IMR-90 (cell line): ENCODE measurements around the gene WBP2. TPM values are rescaled to one million over a fixed set of nuclear protein-coding genes. Genes with fewer than 3 reads are reported as not detected.
A peak's percentile ranks its signal among the peaks of the same experiment; 100 is the strongest.

Experiments used
- ATAC-seq: fragments of 200-7000 bp; cut with Tn5 transposase; 2 replicates; pipeline ENCODE4 v1.9.1; 2020; ENCODE audit warnings: low read depth, mild to moderate bottlenecking, moderate library complexity
- BruUV-seq: library from RNA; stranded (reverse); fragments of 400-500 nt; replicated peaks from 2 replicates; lab custom pipeline; 2021; lab: Mats Ljungman, UMichigan
- CTCF ChIA-PET: fragments of 300-600 bp; formaldehyde crosslinking; extraction: SDS; loops from one replicate; lab custom pipeline; 2021; ENCODE audit warnings: antibody characterized with exemption; lab: Yijun Ruan, JAX
- POLR2A ChIA-PET: fragments of 300-600 bp; sonication (Branson Sonifier 250); formaldehyde crosslinking; loops from one replicate; lab custom pipeline; 2022; ENCODE audit warnings: antibody characterized with exemption; ENCODE audit not compliant: unreplicated experiment; lab: Charles Lee
- DNase-seq: peaks from one replicate; pipeline ENCODE4 v3.0.0; 2013
- H2AFZ ChIP-seq: replicated peaks from 2 replicates; pipeline ENCODE3; 2013; ENCODE audit warnings: low read length, mild to moderate bottlenecking; ENCODE audit not compliant: poor library complexity
- H2AK5ac ChIP-seq: 2 replicates; pipeline ENCODE4 v1.6.1; 2013; ENCODE audit warnings: low read depth, low read length, inconsistent platforms
- H2AK9ac ChIP-seq: replicated peaks from 2 replicates; pipeline ENCODE3; 2013; ENCODE audit warnings: mild to moderate bottlenecking, low read depth, low read length, moderate library complexity; ENCODE audit not compliant: poor library complexity
- H2BK120ac ChIP-seq: 2 replicates; pipeline ENCODE4 v1.6.1; 2013; ENCODE audit warnings: low read depth, low read length, inconsistent platforms
- H2BK15ac ChIP-seq: 3 replicates; pipeline ENCODE4 v1.6.1; 2013; ENCODE audit warnings: low read depth, low read length, inconsistent platforms
- H2BK20ac ChIP-seq: 2 replicates; pipeline ENCODE4 v1.6.1; 2013; ENCODE audit warnings: low read depth, mild to moderate bottlenecking, inconsistent platforms, low read length, moderate library complexity
- H2BK5ac ChIP-seq: 2 replicates; pipeline ENCODE4 v1.6.1; 2013; ENCODE audit warnings: mild to moderate bottlenecking, low read depth, low read length, inconsistent platforms; ENCODE audit not compliant: poor library complexity, severe bottlenecking
- H3K14ac ChIP-seq: replicated peaks from 2 replicates; pipeline ENCODE4 v1.6.1; 2013; ENCODE audit warnings: low read depth, low read length, inconsistent platforms
- H3K18ac ChIP-seq: 2 replicates; pipeline ENCODE4 v1.6.1; 2013; ENCODE audit warnings: low read depth, low read length, control low read depth
- H3K23ac ChIP-seq: 2 replicates; pipeline ENCODE4 v1.6.1; 2013; ENCODE audit warnings: low read depth, low read length, inconsistent platforms
- H3K27ac ChIP-seq: 2 replicates; pipeline ENCODE4 v1.5.1; 2013; ENCODE audit warnings: mild to moderate bottlenecking, control low read depth, low read length; ENCODE audit not compliant: insufficient read depth
- H3K27me3 ChIP-seq: 2 replicates; pipeline ENCODE4 v1.6.1; 2013; ENCODE audit warnings: low read length; ENCODE audit not compliant: control insufficient read depth, insufficient read depth
- H3K36me3 ChIP-seq: 2 replicates; pipeline ENCODE4 v1.6.1; 2013; ENCODE audit warnings: low read length, mixed read lengths; ENCODE audit not compliant: control insufficient read depth, insufficient read depth
- H3K4ac ChIP-seq: 2 replicates; pipeline ENCODE4 v1.6.1; 2013; ENCODE audit warnings: low read depth, low read length, inconsistent platforms
- H3K4me1 ChIP-seq: 2 replicates; pipeline ENCODE4 v1.6.1; 2013; ENCODE audit warnings: low read length, mixed read lengths; ENCODE audit not compliant: control insufficient read depth, insufficient read depth
- H3K4me2 ChIP-seq: 2 replicates; pipeline ENCODE4 v1.6.1; 2013; ENCODE audit warnings: low read depth, mild to moderate bottlenecking, control low read depth, low read length, moderate library complexity
- H3K4me3 ChIP-seq: 2 replicates; pipeline ENCODE4 v1.5.1; 2013; ENCODE audit warnings: low read depth, mild to moderate bottlenecking, control low read depth, low read length, moderate library complexity; ENCODE audit not compliant: insufficient read depth
- H3K56ac ChIP-seq: 2 replicates; pipeline ENCODE4 v1.6.1; 2013; ENCODE audit warnings: low read length, inconsistent platforms; ENCODE audit not compliant: insufficient read depth; ENCODE audit errors: extremely low read depth
- H3K79me1 ChIP-seq, 2 experiments: 2 replicates each; pipeline ENCODE4 v1.6.1; 2013; ENCODE audit warnings: low read length in 2 of 2, inconsistent platforms in 1 of 2, low read depth in 1 of 2
- H3K9ac ChIP-seq: 2 replicates; pipeline ENCODE4 v1.6.1; 2013; ENCODE audit warnings: low read depth, low read length, control low read depth
- H3K9me1 ChIP-seq: 2 replicates; pipeline ENCODE4 v1.6.1; 2013; ENCODE audit warnings: low read length, inconsistent platforms; ENCODE audit not compliant: insufficient read depth
- H3K9me3 ChIP-seq: 2 replicates; pipeline ENCODE4 v1.6.1; 2013; ENCODE audit warnings: low read length; ENCODE audit not compliant: control insufficient read depth, insufficient read depth
- H4K20me1 ChIP-seq: 2 replicates; pipeline ENCODE4 v1.6.1; 2013; ENCODE audit warnings: low read length, inconsistent platforms; ENCODE audit not compliant: insufficient read depth
- H4K5ac ChIP-seq: 2 replicates; pipeline ENCODE4 v1.6.1; 2013; ENCODE audit warnings: mild to moderate bottlenecking, low read depth, low read length, control low read depth
- H4K8ac ChIP-seq, 2 experiments: 2 replicates each; pipeline ENCODE4 v1.6.1; 2013; ENCODE audit warnings: low read depth in 2 of 2, low read length in 2 of 2, control low read depth in 1 of 2, inconsistent platforms in 1 of 2
- H4K91ac ChIP-seq: 2 replicates; pipeline ENCODE4 v1.6.1; 2013; ENCODE audit warnings: low read depth, low read length, inconsistent platforms; ENCODE audit not compliant: insufficient read depth
- BHLHE40 ChIP-seq: fragments of 150-350 bp; IDR thresholded peaks from 2 replicates; pipeline ENCODE4 v1.6.1; 2016; ENCODE audit warnings: mild to moderate bottlenecking, low read depth, low read length
- CHD1 ChIP-seq: IDR thresholded peaks from 2 replicates; pipeline ENCODE4 v1.6.1; 2012; ENCODE audit warnings: low read depth, low read length, improper control_type of control experiment
- FOS ChIP-seq: fragments of 150-350 bp; IDR thresholded peaks from 2 replicates; pipeline ENCODE4 v1.6.1; 2016; ENCODE audit warnings: low read depth, low read length
- MAFK ChIP-seq: IDR thresholded peaks from 2 replicates; pipeline ENCODE4 v1.6.1; 2012; ENCODE audit warnings: low read depth, low read length, improper control_type of control experiment
- MAZ ChIP-seq: IDR thresholded peaks from 2 replicates; pipeline ENCODE4 v1.6.1; 2012; ENCODE audit warnings: low read depth, mild to moderate bottlenecking, low read length, improper control_type of control experiment, moderate library complexity, borderline replicate concordance
- MXI1 ChIP-seq: IDR thresholded peaks from 2 replicates; pipeline ENCODE4 v1.6.1; 2012; ENCODE audit warnings: low read depth, mild to moderate bottlenecking, low read length, moderate library complexity, borderline replicate concordance
- NFE2L2 ChIP-seq: fragments of 150-350 bp; IDR thresholded peaks from 2 replicates; pipeline ENCODE4 v1.6.1; 2016; ENCODE audit warnings: low read depth, mild to moderate bottlenecking, low read length
- POLR2A ChIP-seq: IDR thresholded peaks from 2 replicates; pipeline ENCODE4 v1.6.1; 2012; ENCODE audit warnings: mild to moderate bottlenecking, low read depth, low read length
- RAD21 ChIP-seq: IDR thresholded peaks from 2 replicates; pipeline ENCODE4 v1.6.1; 2012; ENCODE audit warnings: low read length, improper control_type of control experiment
- RCOR1 ChIP-seq: IDR thresholded peaks from 2 replicates; pipeline ENCODE4 v1.6.1; 2012; ENCODE audit warnings: mild to moderate bottlenecking, low read length, improper control_type of control experiment; ENCODE audit not compliant: insufficient replicate concordance
- SMC3 ChIP-seq: fragments of 150-350 bp; IDR thresholded peaks from 2 replicates; pipeline ENCODE4 v1.6.1; 2016; ENCODE audit warnings: low read depth, mild to moderate bottlenecking, antibody characterized with exemption, low read length, moderate library complexity
- WGBS, 2 experiments: methylation state at CpG; one replicate each; pipeline versions ENCODE4 v1.1.5 to v1.1.7; 2013; ENCODE audit warnings: missing lambda C conversion rate in 2 of 2; ENCODE audit not compliant: insufficient read length in 1 of 2; ENCODE audit errors: extremely low coverage in 2 of 2; 5-methylcytosine and 5-hydroxymethylcytosine counted together
- dilution Hi-C: fragments of 300-500 bp; cut with HindIII; formaldehyde crosslinking; loops from one replicate; pipeline ENCODE4 v1.14.3; 2018; ENCODE audit warnings: low sequenced_read_pairs; ENCODE audit not compliant: unreplicated experiment
- in situ Hi-C: fragments of 300-500 bp; cut with MboI; formaldehyde crosslinking; loops from 3 replicates; pipeline ENCODE4 v1.14.3; 2019; ENCODE audit warnings: low sequenced_read_pairs, inconsistent platforms, mixed read lengths
- intact Hi-C: fragments of 100-400 bp; cut with micrococcal nuclease; formaldehyde crosslinking; loops from 2 replicates; pipeline ENCODE4 v1.10.0; 2022
- polyA plus RNA-seq, 3 experiments: library from polyadenylated mRNA; depleted of rRNA; stranded (reverse); fragments of >200 nt; gene quantifications; 2 replicates each; pipeline ENCODE4 v1.2.3, GENCODE V29; 2012; ENCODE audit warnings: low replicate concordance in 1 of 3
- total RNA-seq: library from RNA; depleted of rRNA; stranded (reverse); fragments of >200 nt; gene quantifications from 2 replicates; pipeline ENCODE4 v1.2.3, GENCODE V29; 2012
- TF ChIP-seq, protein P1 (sequence below): fragments of 150-350 bp; IDR thresholded peaks from 2 replicates; pipeline ENCODE4 v1.6.1; 2016; ENCODE audit warnings: low read depth, mild to moderate bottlenecking, low read length, moderate library complexity, borderline replicate concordance
- TF ChIP-seq, protein P2 (sequence below): fragments of 150-350 bp; IDR thresholded peaks from 2 replicates; pipeline ENCODE4 v1.6.1; 2017; ENCODE audit warnings: mild to moderate bottlenecking, antibody characterized with exemption, low read length, low read depth
- TF ChIP-seq, protein P3 (sequence below): conservative IDR thresholded peaks from 2 replicates; pipeline ENCODE4 v1.5.1; 2012; ENCODE audit warnings: mild to moderate bottlenecking, low read depth, low read length, improper control_type of control experiment

WBP2 gene
- total and polyA plus RNA-seq, 2 of the 4 experiments (the other 2 are of a cell fraction) = 9.0 to 35.5 TPM

DNA sequence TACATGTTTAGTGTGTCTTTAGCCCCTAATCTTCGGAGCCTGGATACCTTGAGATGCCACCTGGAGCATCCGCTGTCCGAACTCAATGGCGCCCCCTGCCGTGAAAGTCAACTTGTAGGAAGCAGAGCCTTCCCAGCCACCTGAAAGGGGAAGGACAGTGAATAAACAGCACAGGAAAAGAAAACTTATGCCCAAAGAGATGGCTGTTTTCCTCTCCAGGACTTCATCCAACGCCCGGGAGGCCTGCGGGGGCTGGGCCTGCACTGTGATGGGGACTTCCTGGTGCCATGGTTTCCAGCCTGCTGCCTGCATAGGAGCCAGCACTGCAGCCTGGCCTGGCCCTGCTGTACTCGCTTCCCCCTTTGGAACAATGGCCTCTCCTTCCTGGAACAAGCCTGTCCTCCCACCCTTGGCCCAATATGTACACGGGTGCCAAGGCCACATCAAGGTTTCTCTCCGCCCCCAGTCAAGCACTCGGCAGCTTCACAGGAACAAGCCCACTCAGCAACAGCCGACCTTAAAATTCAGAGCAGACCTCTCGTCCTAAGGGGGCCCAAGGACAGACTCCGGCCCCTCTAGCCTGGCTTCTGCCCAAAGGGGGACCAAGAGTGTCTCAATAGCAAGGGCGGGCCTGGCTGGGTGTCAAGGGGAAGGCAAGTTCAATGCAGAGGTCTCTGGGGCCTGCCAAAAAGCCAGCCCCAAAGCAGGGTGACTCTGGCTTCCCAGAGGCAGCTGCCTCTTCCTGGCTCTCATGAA is 6.4 kb downstream of the WBP2 start:
- H2AK5ac ChIP-seq = no peak overlapping the region; the same call in 1 of the 2 replicates

More for the DNA sequence above, 6.4 kb downstream of the WBP2 start:
- Histone ChIP-seq H4K5ac (no peak overlapping the region), H3K18ac (no peak overlapping the region), H2BK20ac (no peak overlapping the region), H3K9me1 (0 out of 2 replicates have a peak, but pooled peaks cover 4% of the 10 kb centered on the region), H3K4ac (no peak overlapping the region), H4K20me1 (peaks cover 7% of the 10 kb centered on the region), H3K4me2 (no peak overlapping the region), H4K8ac (no peak overlapping the region), H2BK15ac (no peak overlapping the region), H4K91ac (no peak overlapping the region), H3K56ac (no peak overlapping the region), H3K23ac (no peak overlapping the region), H3K4me1 (peaks cover 10% of the 10 kb centered on the region), H2BK120ac (no peak overlapping the region), H3K27me3 (no peaks in the 10 kb centered on the region), H3K14ac (no peak overlapping the region), H2AFZ (no peak overlapping the region), H3K36me3 (peaks cover 52% of the 10 kb centered on the region), H3K27ac (no peak overlapping the region), H3K4me3 (no peak overlapping the region), H3K79me1 (peaks cover 6 to 18% of the 10 kb centered on the region in 2 experiments; a peak in 3 of 4 replicates), H3K9me3 (no peaks in the 10 kb centered on the region), H3K9ac (no peak overlapping the region), H2AK9ac (no peak overlapping the region), H2BK5ac (no peak overlapping the region)
- peak; percentile 32 for DNase-seq
- ATAC-seq = no peak
- WGBS, 2 experiments = 80% methylated on average over 2 of the region's 16 CpGs; no CpG with 5 or more reads in 1 of the 2 experiments
- intact Hi-C loops = no loop called here
- ChIA-PET POLR2A (no interaction called here), CTCF (no interaction called here)
- TF ChIP-seq POLR2A = no peak
- TF ChIP-seq BHLHE40 = no peak
- TF ChIP-seq MXI1 = no peak
- TF ChIP-seq, protein P1, sequence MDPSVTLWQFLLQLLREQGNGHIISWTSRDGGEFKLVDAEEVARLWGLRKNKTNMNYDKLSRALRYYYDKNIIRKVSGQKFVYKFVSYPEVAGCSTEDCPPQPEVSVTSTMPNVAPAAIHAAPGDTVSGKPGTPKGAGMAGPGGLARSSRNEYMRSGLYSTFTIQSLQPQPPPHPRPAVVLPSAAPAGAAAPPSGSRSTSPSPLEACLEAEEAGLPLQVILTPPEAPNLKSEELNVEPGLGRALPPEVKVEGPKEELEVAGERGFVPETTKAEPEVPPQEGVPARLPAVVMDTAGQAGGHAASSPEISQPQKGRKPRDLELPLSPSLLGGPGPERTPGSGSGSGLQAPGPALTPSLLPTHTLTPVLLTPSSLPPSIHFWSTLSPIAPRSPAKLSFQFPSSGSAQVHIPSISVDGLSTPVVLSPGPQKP = no peak
- peak; percentile 32; the same call in 1 of the 2 replicates for TF ChIP-seq RAD21
- no peak for TF ChIP-seq CHD1
- TF ChIP-seq NFE2L2 = no peak
- TF ChIP-seq, protein P2, sequence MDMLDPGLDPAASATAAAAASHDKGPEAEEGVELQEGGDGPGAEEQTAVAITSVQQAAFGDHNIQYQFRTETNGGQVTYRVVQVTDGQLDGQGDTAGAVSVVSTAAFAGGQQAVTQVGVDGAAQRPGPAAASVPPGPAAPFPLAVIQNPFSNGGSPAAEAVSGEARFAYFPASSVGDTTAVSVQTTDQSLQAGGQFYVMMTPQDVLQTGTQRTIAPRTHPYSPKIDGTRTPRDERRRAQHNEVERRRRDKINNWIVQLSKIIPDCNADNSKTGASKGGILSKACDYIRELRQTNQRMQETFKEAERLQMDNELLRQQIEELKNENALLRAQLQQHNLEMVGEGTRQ = no peak
- peak; percentile 37 for TF ChIP-seq SMC3
- TF ChIP-seq FOS = no peak
- TF ChIP-seq MAFK = no peak
- TF ChIP-seq, protein P3, sequence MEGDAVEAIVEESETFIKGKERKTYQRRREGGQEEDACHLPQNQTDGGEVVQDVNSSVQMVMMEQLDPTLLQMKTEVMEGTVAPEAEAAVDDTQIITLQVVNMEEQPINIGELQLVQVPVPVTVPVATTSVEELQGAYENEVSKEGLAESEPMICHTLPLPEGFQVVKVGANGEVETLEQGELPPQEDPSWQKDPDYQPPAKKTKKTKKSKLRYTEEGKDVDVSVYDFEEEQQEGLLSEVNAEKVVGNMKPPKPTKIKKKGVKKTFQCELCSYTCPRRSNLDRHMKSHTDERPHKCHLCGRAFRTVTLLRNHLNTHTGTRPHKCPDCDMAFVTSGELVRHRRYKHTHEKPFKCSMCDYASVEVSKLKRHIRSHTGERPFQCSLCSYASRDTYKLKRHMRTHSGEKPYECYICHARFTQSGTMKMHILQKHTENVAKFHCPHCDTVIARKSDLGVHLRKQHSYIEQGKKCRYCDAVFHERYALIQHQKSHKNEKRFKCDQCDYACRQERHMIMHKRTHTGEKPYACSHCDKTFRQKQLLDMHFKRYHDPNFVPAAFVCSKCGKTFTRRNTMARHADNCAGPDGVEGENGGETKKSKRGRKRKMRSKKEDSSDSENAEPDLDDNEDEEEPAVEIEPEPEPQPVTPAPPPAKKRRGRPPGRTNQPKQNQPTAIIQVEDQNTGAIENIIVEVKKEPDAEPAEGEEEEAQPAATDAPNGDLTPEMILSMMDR = peak; percentile 59
- TF ChIP-seq RCOR1 = no peak
- no peak for TF ChIP-seq MAZ
- in situ Hi-C loops = no loop called here
- no TSS peak for BruUV-seq
- dilution Hi-C loops = no loop called here
